GM19468 (cell line): ENCODE measurements around the gene IL26.
"Not testable (repeated sequence)": the region's sequence is repeated elsewhere in the genome, so short reads cannot be mapped to it uniquely, and the experiment has no call there.

Source experiments
- ATAC-seq: cut with Tn5 transposase; IDR thresholded peaks from one replicate; pipeline ENCODE4 v1.9.1; 2021; ENCODE audit warnings: mild to moderate bottlenecking, moderate library complexity, moderate number of reproducible peaks; ENCODE audit not compliant: unreplicated experiment; ENCODE audit errors: extremely low read depth

IL26 gene

GRCh38 chr12:68203460-68203875 is 22.1 kb downstream of the IL26 start:
- no peak for ATAC-seq

- no peak for ATAC-seq
Measured at GRCh38 chr12:68200854-68201253, 24.8 kb downstream of the IL26 start.

GRCh38 chr12:68199127-68199526 is 26.5 kb downstream of the IL26 start:
- no peak for ATAC-seq

- ATAC-seq = no peak
Measured at GRCh38 chr12:68198507-68199086, 27.0 kb downstream of the IL26 start.

- no peak for ATAC-seq
Measured at GRCh38 chr12:68190301-68190700, 35.3 kb downstream of the IL26 start.

- ATAC-seq = no peak
Measured at GRCh38 chr12:68189821-68190242, 35.8 kb downstream of the IL26 start.

GRCh38 chr12:68185598-68185997 is 40.0 kb downstream of the IL26 start:
- no peak for ATAC-seq

GRCh38 chr12:68180792-68181744 is 44.5 kb downstream of the IL26 start:
- peak; percentile 56 for ATAC-seq

GRCh38 chr12:68178774-68179439 is 46.7 kb downstream of the IL26 start:
- no peak for ATAC-seq

- ATAC-seq = no peak
Measured at GRCh38 chr12:68178184-68178583, 47.4 kb downstream of the IL26 start.

- no peak for ATAC-seq
Measured at GRCh38 chr12:68177562-68177961, 48.0 kb downstream of the IL26 start.

- ATAC-seq = no peak
Measured at GRCh38 chr12:68176257-68176656, 49.4 kb downstream of the IL26 start.

GRCh38 chr12:68175557-68176061 is 50.0 kb downstream of the IL26 start:
- ATAC-seq = peak; percentile 45

- not testable (repeated sequence) for ATAC-seq
Measured at GRCh38 chr12:68174761-68175160, 50.8 kb downstream of the IL26 start.

- no peak for ATAC-seq
Measured at GRCh38 chr12:68173792-68174191, 51.8 kb downstream of the IL26 start.

- ATAC-seq = no peak
Measured at GRCh38 chr12:68170726-68171125, 54.9 kb downstream of the IL26 start.

GRCh38 chr12:68169213-68169889 is 56.3 kb downstream of the IL26 start:
- ATAC-seq = no peak

- ATAC-seq = no peak
Measured at GRCh38 chr12:68166317-68166831, 59.2 kb downstream of the IL26 start.

- peak; percentile 36 for ATAC-seq
Measured at GRCh38 chr12:68163560-68164081, 62.0 kb downstream of the IL26 start.

GRCh38 chr12:68162374-68162773 is 63.2 kb downstream of the IL26 start:
- ATAC-seq = no peak
